ENCODE results near the gene TP53I3. TPM values are rescaled to one million over a fixed set of nuclear protein-coding genes. Genes with fewer than 3 reads are reported as not detected.

TP53I3 gene
- total RNA-seq, 1 experiment from 2014 or later = 48.1 TPM

DNA sequence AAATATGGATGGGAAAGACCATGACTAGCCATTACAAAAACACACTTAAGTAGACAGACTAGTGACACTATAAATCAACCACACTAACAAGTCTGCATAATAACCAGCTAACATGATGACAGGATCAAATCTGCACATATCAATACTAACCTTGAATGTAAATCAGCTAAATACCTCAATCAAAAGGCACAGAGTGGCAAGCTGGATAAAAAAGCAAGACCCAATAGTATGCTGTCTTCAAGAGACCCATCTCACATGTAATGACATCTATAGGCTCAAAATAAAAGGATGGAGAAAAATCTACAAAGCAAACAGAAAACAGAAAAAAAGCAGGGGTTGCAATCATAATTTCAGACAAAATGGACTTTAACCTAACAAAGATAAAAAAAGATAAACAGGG, 22.2 kb upstream of the TP53I3 start:
- Histone ChIP-seq H4K91ac (ENCODE audit: insufficient read length, low read depth, low read length) (no peak overlapping the region), H3K23ac (ENCODE audit: insufficient read length, low read depth, low read length) (no peak overlapping the region), H3K27ac (ENCODE audit: insufficient read length, low read depth, low read length) (no peak overlapping the region), H3K4me1 (ENCODE audit: insufficient read depth, low read length) (no peaks in the 10 kb centered on the region), H2BK20ac (ENCODE audit: low read depth, low read length, poor library complexity, severe bottlenecking) (no peak overlapping the region), H3K56ac (ENCODE audit: insufficient read length, low read depth, low read length) (no peak overlapping the region), H2BK5ac (ENCODE audit: insufficient read length, low read length) (no peak overlapping the region), H4K20me1 (ENCODE audit: control insufficient read depth, insufficient read depth, insufficient read length) (no peaks in the 10 kb centered on the region), H3K4ac (ENCODE audit: low read depth, low read length) (no peak overlapping the region), H4K5ac (ENCODE audit: insufficient read length, low read depth, low read length) (no peak overlapping the region), H3K79me1 (ENCODE audit: insufficient read depth, low read depth, low read length, poor library complexity, severe bottlenecking) (no peaks in the 10 kb centered on the region), H2BK12ac (ENCODE audit: insufficient read length, low read depth, low read length) (no peak overlapping the region), H2BK120ac (ENCODE audit: low read depth, low read length, poor library complexity, severe bottlenecking) (no peak overlapping the region), H3T11ph (ENCODE audit: low read length) (no peak overlapping the region), H3K9me3 (ENCODE audit: control insufficient read depth, low read depth, low read length) (no peaks in the 10 kb centered on the region), H3K9ac (ENCODE audit: extremely low read depth, insufficient read length, low read length) (no peak overlapping the region), H2AFZ (ENCODE audit: low read length) (no peak overlapping the region), H3K79me2 (ENCODE audit: insufficient read depth, low read length) (no peaks in the 10 kb centered on the region), H3K14ac (ENCODE audit: insufficient read depth, low read length) (no peak overlapping the region), H3K27me3 (ENCODE audit: insufficient read depth, low read length) (no peaks in the 10 kb centered on the region), H3K4me2 (ENCODE audit: insufficient read depth, insufficient read length, low read length) (no peak overlapping the region), H3K18ac (ENCODE audit: insufficient read length, low read depth, low read length) (no peak overlapping the region), H2AK5ac (ENCODE audit: insufficient read length, low read length) (no peak overlapping the region), H3K23me2 (ENCODE audit: insufficient read length, low read depth, low read length, poor library complexity, severe bottlenecking) (no peaks in the 10 kb centered on the region), H2BK15ac (ENCODE audit: low read depth, low read length) (no peak overlapping the region), H4K8ac (replicated peaks; ENCODE audit: insufficient read length, low read depth, low read length) (no peak overlapping the region)
- no peak for DNase-seq
- Mint-ChIP-seq H3K27me3 (ENCODE audit: low read depth) (no peaks in the 10 kb centered on the region; the same call in 1 of the 2 replicates), H3K27ac (no peak overlapping the region), H3K9me3 (peaks cover 14 to 19% of the 10 kb centered on the region in 2 experiments; a peak in 4 of 5 replicates), H3K4me3 (no peak overlapping the region), H3K4me1 (peaks cover 0 to 5% of the 10 kb centered on the region in 2 experiments; a peak in 1 of 4 replicates), H3K36me3 (ENCODE audit: insufficient read depth in 1 of 3, low read depth in 3 of 3) (peaks cover 0 to 9% (median 0%) of the 10 kb centered on the region in 3 experiments; a peak in 3 of 7 replicates)
- TF ChIP-seq, protein P1, sequence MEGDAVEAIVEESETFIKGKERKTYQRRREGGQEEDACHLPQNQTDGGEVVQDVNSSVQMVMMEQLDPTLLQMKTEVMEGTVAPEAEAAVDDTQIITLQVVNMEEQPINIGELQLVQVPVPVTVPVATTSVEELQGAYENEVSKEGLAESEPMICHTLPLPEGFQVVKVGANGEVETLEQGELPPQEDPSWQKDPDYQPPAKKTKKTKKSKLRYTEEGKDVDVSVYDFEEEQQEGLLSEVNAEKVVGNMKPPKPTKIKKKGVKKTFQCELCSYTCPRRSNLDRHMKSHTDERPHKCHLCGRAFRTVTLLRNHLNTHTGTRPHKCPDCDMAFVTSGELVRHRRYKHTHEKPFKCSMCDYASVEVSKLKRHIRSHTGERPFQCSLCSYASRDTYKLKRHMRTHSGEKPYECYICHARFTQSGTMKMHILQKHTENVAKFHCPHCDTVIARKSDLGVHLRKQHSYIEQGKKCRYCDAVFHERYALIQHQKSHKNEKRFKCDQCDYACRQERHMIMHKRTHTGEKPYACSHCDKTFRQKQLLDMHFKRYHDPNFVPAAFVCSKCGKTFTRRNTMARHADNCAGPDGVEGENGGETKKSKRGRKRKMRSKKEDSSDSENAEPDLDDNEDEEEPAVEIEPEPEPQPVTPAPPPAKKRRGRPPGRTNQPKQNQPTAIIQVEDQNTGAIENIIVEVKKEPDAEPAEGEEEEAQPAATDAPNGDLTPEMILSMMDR (conservative IDR thresholded peaks at IDR 0.05) = no peak

Measured in H9 (cell line).